ENCODE results near the gene CDH23.

GRCh38 chr10:71504168-71504567 lies 107.4 kb downstream of the CDH23 start:
- TF ChIP-seq, protein P1, sequence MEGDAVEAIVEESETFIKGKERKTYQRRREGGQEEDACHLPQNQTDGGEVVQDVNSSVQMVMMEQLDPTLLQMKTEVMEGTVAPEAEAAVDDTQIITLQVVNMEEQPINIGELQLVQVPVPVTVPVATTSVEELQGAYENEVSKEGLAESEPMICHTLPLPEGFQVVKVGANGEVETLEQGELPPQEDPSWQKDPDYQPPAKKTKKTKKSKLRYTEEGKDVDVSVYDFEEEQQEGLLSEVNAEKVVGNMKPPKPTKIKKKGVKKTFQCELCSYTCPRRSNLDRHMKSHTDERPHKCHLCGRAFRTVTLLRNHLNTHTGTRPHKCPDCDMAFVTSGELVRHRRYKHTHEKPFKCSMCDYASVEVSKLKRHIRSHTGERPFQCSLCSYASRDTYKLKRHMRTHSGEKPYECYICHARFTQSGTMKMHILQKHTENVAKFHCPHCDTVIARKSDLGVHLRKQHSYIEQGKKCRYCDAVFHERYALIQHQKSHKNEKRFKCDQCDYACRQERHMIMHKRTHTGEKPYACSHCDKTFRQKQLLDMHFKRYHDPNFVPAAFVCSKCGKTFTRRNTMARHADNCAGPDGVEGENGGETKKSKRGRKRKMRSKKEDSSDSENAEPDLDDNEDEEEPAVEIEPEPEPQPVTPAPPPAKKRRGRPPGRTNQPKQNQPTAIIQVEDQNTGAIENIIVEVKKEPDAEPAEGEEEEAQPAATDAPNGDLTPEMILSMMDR (IDR thresholded peaks at IDR 0.05) = no peak
- TF ChIP-seq POLR2AphosphoS5 (IDR thresholded peaks at IDR 0.05) (no peak), POLR2A (IDR thresholded peaks at IDR 0.05) (no peak), EP300 (IDR thresholded peaks at IDR 0.05; ENCODE audit: low read depth) (no peak)

Data from transverse colon (tissue), 4 donors.